ENCODE results near the gene RECK.

RECK gene

GRCh38 chr9:36163049-36163785 is 126.5 kb downstream of the RECK start:
- no peak for DNase-seq

- DNase-seq = no peak
Observed at GRCh38 chr9:36163786-36164170, 127.1 kb downstream of the RECK start.

DNA sequence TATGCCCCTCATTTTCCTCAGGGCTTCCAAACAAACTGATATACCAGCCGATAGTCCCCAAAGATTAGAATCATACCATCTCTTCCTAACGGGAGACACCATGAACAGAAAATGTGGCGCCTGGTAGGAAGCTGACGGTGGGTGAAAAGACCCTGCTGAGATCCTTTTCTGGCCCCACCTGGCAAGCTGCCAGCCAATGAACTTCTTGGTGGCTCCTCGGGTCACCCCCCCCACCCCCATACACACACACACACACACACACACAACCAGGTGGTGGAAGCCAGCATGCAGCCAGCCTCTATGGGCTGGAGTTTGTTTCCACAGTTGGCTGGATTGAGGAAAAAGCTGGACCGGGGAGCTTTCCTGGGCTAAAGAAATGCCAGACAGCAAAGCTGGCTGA is 127.7 kb downstream of the RECK start:
- DNase-seq = no peak

DNA sequence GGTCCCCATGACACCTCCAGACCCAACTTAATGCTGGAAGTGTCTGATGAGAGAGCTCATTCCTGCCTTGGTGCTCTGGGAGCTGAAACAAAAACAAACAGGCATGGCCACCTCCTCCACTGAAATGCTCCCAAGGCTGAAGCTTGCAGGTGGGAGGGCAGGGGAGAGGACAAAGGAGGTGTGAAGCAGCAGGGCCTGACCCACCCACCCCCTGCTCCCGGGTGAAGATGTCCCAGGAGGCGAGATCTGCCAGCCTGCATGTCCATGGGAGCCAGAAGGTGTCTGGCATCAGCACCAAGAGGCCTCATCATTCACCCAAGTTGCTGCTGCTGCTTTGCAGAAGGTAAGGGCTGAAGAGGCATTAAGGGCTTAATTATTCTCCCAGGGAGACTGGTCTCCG is 128.3 kb downstream of the RECK start:
- DNase-seq = no peak

DNA sequence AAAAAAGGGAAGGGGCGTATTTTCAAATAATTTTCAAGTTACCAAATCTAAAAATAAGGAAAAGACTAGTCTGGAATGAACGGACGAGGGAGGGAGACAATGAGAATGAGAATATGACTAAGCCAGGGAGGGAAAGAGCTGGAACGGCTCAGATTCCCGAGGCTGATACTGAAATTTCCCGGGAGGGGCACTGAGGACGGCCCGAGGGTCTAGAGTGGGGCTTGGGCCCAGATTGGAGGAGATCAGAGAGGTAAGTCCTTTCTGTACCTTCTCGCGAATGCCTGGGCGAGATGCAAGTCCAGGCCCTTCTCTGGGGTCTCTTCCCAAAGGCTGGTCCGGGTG is 129.1 kb downstream of the RECK start:
- no peak for DNase-seq

DNA sequence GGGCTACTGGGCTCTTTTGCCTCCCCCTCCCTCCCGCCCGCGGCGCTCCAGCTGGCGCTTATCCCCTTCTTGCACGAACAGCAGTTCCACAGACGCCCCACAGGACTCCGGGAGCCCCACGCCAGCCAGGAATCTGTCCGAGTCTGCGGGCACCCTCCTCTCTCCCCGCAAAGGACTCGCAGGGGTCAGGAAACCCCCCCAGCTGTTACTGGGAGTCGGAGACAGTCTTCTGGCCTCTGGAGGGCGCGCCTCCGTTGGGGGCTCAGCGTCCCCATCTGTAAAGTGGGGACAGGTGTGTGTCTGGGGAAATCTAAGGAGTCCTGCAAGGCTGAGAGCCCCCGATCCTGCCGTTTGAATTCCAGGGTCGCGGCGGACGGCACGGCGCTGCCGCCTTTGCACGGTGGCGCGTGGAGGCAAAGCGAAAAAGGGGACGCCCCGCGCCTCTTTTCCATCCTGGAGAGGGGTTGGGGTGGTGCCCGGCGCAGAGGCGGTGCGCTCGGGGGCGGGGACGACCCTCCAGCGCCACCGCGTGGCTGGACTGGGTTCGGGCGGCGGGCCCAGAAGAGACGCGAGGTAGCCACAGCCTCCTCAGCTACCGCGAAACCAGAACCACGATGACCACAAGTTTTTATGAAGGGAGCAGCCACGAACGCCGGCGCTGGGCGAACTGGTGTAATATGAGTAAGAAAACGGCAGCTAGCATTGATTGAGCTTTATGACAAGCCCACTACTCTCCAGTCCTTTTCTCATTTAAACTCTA is 129.6 kb downstream of the RECK start:
- DNase-seq = peak; percentile 82

DNA sequence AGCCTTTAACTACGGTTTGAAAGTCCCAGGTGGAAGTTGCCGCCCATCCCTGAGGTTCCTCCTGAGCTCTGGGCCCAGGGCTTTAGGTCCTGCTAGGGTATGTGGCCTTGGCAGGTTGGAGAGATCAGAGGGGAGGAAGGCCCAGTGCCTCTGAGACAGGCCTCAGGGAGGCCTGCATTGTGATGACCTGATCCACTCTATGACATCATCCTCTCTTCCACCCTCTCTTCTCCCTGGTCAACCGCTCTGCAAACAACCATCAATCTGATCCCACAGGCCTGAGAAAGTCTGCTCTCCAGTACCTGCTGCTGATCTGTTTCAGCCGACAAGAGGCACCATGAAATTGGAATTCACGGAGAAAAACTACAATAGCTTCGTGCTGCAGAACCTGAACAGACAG is 132.5 kb downstream of the RECK start, which contains the start of gene CCIN:
Gene CCIN (plus strand): TSS at position 223 of the 400 bp plus-strand sequence. CDS start 115 bp downstream, at position 338.
- DNase-seq = no peak

DNA sequence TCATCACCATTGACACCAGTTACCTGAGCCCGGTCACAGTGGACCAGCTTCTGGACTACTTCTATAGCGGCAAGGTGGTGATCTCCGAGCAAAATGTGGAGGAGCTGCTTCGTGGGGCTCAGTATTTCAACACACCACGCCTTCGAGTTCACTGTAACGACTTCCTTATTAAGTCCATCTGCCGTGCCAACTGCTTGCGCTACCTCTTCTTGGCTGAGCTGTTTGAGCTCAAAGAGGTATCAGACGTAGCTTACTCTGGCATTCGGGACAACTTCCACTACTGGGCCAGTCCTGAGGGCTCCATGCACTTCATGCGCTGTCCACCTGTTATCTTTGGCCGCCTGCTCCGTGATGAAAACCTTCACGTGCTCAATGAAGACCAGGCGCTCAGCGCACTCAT is 133.0 kb downstream of the RECK start:
- DNase-seq = no peak

DNA sequence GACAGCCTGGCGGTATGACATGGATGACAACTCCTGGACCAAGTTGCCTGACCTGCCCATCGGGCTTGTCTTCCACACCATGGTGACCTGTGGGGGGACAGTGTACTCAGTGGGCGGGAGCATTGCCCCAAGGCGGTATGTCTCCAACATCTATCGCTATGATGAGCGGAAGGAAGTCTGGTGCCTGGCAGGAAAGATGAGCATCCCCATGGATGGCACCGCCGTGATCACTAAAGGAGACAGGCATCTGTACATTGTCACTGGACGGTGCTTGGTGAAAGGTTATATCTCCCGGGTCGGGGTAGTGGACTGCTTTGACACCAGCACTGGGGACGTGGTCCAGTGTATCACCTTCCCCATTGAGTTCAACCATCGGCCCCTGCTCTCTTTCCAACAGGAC is 133.8 kb downstream of the RECK start:
- no peak for DNase-seq

DNA sequence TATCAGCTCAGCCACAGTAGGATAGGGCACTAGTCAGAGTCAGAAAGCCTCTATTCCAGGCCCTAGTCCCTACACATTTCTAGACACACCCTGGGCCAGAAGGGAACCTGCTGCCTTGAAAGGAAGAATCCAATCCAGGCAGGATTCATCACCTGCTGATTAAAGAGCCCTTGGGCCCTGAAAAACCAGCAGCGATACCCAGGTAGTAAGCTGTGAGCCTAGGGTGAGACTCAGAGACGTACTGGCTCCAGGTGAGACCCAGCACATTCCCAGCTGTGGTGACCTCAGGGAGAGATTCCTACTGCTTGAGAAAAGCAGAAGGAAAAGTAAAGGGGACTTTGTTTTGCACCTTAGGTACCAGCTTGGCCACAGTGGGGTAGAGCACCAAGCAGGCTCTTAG is 137.1 kb downstream of the RECK start:
- DNase-seq = no peak

Data from stimulated activated CD4-positive, alpha-beta T cell treated with anti-CD3 and anti-CD28 coated beads, Interleukin-1b, Interleukin-23, amount 100 ng/mL, for 48 hours (primary cell).